ENCODE measurements around the gene APBA2. TPM values are rescaled to one million over a fixed set of nuclear protein-coding genes. Genes with fewer than 3 reads are reported as not detected.
A peak's percentile ranks its signal among the peaks of the same experiment; 100 is the strongest.

The APBA2 gene
- total and polyA plus RNA-seq, 10 donors, result 5.8 to 33.8 (median 18.3) TPM

GRCh38 chr15:28917791-28918140 lies 32.0 kb downstream of the APBA2 start:
- WGBS, 5 donors, result 75 to 92% (median 78%) methylated on average over 8 to 9 of the region's 9 CpGs
- H3K4me1 ChIP-seq, result peaks cover 0 to 44% (median 5%) of the 10 kb centered on the region in 6 donors
- H3K27me3 ChIP-seq (replicated peaks in 1 of 7), result peaks cover 0 to 20% (median 0%) of the 10 kb centered on the region in 7 donors
- no peak overlapping the region for H3K27ac ChIP-seq
- intact Hi-C loops (cut with DNase I; ENCODE audit: low total_unique reads), result no loop called here
- no peak overlapping the region for H3K4me3 ChIP-seq
- no peak for DNase-seq
- H3K9me3 ChIP-seq, result no peaks in the 10 kb centered on the region
- TF ChIP-seq POLR2AphosphoS5 (IDR thresholded peaks at IDR 0.05) (no peak), POLR2A (IDR thresholded peaks at IDR 0.05) (no peak)
- TF ChIP-seq, protein P1, sequence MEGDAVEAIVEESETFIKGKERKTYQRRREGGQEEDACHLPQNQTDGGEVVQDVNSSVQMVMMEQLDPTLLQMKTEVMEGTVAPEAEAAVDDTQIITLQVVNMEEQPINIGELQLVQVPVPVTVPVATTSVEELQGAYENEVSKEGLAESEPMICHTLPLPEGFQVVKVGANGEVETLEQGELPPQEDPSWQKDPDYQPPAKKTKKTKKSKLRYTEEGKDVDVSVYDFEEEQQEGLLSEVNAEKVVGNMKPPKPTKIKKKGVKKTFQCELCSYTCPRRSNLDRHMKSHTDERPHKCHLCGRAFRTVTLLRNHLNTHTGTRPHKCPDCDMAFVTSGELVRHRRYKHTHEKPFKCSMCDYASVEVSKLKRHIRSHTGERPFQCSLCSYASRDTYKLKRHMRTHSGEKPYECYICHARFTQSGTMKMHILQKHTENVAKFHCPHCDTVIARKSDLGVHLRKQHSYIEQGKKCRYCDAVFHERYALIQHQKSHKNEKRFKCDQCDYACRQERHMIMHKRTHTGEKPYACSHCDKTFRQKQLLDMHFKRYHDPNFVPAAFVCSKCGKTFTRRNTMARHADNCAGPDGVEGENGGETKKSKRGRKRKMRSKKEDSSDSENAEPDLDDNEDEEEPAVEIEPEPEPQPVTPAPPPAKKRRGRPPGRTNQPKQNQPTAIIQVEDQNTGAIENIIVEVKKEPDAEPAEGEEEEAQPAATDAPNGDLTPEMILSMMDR (IDR thresholded peaks at IDR 0.05 in 8 of 11, conservative IDR thresholded peaks at IDR 0.05 in 3 of 11), result no peak
- no peaks in the 10 kb centered on the region for H3K36me3 ChIP-seq

- DNase-seq, result peak; percentile 73
- Histone ChIP-seq H3K9me3 (no peaks in the 10 kb centered on the region), H3K4me1 (peaks cover 0 to 40% (median 1%) of the 10 kb centered on the region in 6 donors), H3K36me3 (no peaks in the 10 kb centered on the region), H3K27ac (peak overlapping the region in 2 of 8 donors; percentile 67 to 82), H3K27me3 (replicated peaks in 1 of 7) (peaks cover 0 to 20% (median 0%) of the 10 kb centered on the region in 7 donors), H3K4me3 (peak overlapping the region in 1 of 8 donors; percentile 61)
- 64 to 78% (median 70%) methylated on average over 39 to 41 of the region's 41 CpGs for WGBS, 5 donors
- no peak for TF ChIP-seq POLR2A (IDR thresholded peaks at IDR 0.05)
- no peak for TF ChIP-seq POLR2AphosphoS5 (IDR thresholded peaks at IDR 0.05)
- TF ChIP-seq, protein P1 (IDR thresholded peaks at IDR 0.05 in 8 of 11, conservative IDR thresholded peaks at IDR 0.05 in 3 of 11), result no peak
- intact Hi-C loops (cut with DNase I; ENCODE audit: low total_unique reads), result no loop called here
Observed at GRCh38 chr15:28918141-28918983, 32.6 kb downstream of the APBA2 start.

GRCh38 chr15:28919201-28919635 lies 33.4 kb downstream of the APBA2 start:
- Histone ChIP-seq H3K9me3 (no peaks in the 10 kb centered on the region), H3K4me3 (peak overlapping the region in 5 of 8 donors; percentile 6 to 61 (median 13)), H3K36me3 (no peaks in the 10 kb centered on the region), H3K27ac (peak overlapping the region in 4 of 8 donors; percentile 27 to 82 (median 63)), H3K4me1 (peaks cover 0 to 32% (median 0%) of the 10 kb centered on the region in 6 donors), H3K27me3 (replicated peaks in 1 of 7) (peaks cover 0 to 20% (median 0%) of the 10 kb centered on the region in 7 donors)
- DNase-seq, result peak; percentile 77
- intact Hi-C loops (cut with DNase I; ENCODE audit: low total_unique reads), result no loop called here
- WGBS, 5 donors, result 71 to 86% (median 76%) methylated on average over 4 to 17 of the region's 17 CpGs
- TF ChIP-seq POLR2AphosphoS5 (IDR thresholded peaks at IDR 0.05) (peak in 2 of 3 donors; percentile 8 to 39), POLR2A (IDR thresholded peaks at IDR 0.05) (no peak)
- TF ChIP-seq, protein P1 (IDR thresholded peaks at IDR 0.05 in 8 of 11, conservative IDR thresholded peaks at IDR 0.05 in 3 of 11), result no peak
